ENCODE measurements around the gene ASNSD1. TPM values are rescaled to one million over a fixed set of nuclear protein-coding genes. Genes with fewer than 3 reads are reported as not detected.
"Not testable (repeated sequence)": the region's sequence is repeated elsewhere in the genome, so short reads cannot be mapped to it uniquely, and the experiment has no call there.

The ASNSD1 gene
- total RNA-seq, 2 experiments from 2014 or later = 50.9 to 58.4 TPM

GRCh38 chr2:189685540-189686229, 24.4 kb downstream of the ASNSD1 start:
- Mint-ChIP-seq H3K4me1 (peaks cover 25% of the 10 kb centered on the region), H3K27ac (no peak overlapping the region), H3K36me3 (ENCODE audit: low read depth) (peaks cover 4% of the 10 kb centered on the region), H3K9me3 (ENCODE audit: low read depth) (no peaks in the 10 kb centered on the region), H3K4me3 (no peak overlapping the region), H3K27me3 (no peaks in the 10 kb centered on the region)
- POLR2A ChIA-PET = no interaction called here
- intact Hi-C loops (cut with DNase I, micrococcal nuclease) = no loop called here
- DNase-seq = no peak
- ATAC-seq = no peak
- CTCF ChIA-PET = interaction anchor here (0.8 to 0.9 kb wide), 2 partner anchors 10 to 27 kb away, joined by 3 to 4 read pairs; no protein-coding TSS in a partner anchor

- DNase-seq; intact Hi-C loops (cut with DNase I, micrococcal nuclease); H3K27me3 Mint-ChIP-seq; H3K9me3 Mint-ChIP-seq (ENCODE audit: low read depth); ATAC-seq; H3K4me3 Mint-ChIP-seq; H3K36me3 Mint-ChIP-seq (ENCODE audit: low read depth); H3K27ac Mint-ChIP-seq; POLR2A ChIA-PET: not testable (repeated sequence)
- CTCF ChIA-PET = interaction anchor here (0.6 to 1.7 kb wide), 2 partner anchors 14 to 16 kb away, joined by 3 to 4 read pairs; partner anchors contain the start of gene ANKAR
- peaks cover 18% of the 10 kb centered on the region for H3K4me1 Mint-ChIP-seq
Observed at GRCh38 chr2:189687796-189688195, 26.5 kb downstream of the ASNSD1 start.

GRCh38 chr2:189696223-189696622, 35.0 kb downstream of the ASNSD1 start:
- ATAC-seq (no peak), DNase-seq (no peak)
- no peak overlapping the region for H3K27ac Mint-ChIP-seq
- ChIA-PET POLR2A (no interaction called here), CTCF (interaction anchor here (0.6 to 5.0 kb wide), 11 partner anchors 9 to 820 kb away, joined by 3 to 61 read pairs (median 4); partner anchors contain the start of genes ANKAR, ASNSD1 and SLC40A1)
- peaks cover 3% of the 10 kb centered on the region for H3K36me3 Mint-ChIP-seq (ENCODE audit: low read depth)
- H3K27me3 Mint-ChIP-seq = no peaks in the 10 kb centered on the region
- intact Hi-C loops (cut with DNase I, micrococcal nuclease) = no loop called here
- no peak overlapping the region for H3K4me3 Mint-ChIP-seq
- H3K9me3 Mint-ChIP-seq (ENCODE audit: low read depth) = no peaks in the 10 kb centered on the region
- H3K4me1 Mint-ChIP-seq = peaks cover 3% of the 10 kb centered on the region

GRCh38 chr2:189698020-189698887, 37.0 kb downstream of the ASNSD1 start:
- ATAC-seq (peak; percentile 72), DNase-seq (peak; percentile 40)
- no peak overlapping the region for H3K4me3 Mint-ChIP-seq
- peaks cover 3% of the 10 kb centered on the region for H3K36me3 Mint-ChIP-seq (ENCODE audit: low read depth)
- H3K27ac Mint-ChIP-seq = no peak overlapping the region
- POLR2A ChIA-PET = no interaction called here
- CTCF ChIA-PET = interaction anchor here (0.6 to 3.7 kb wide), 10 partner anchors 10 to 374 kb away, joined by 3 to 51 read pairs (median 5); partner anchors contain the start of genes ANKAR, ASNSD1 and OSGEPL1
- peaks cover 3% of the 10 kb centered on the region for H3K4me1 Mint-ChIP-seq
- intact Hi-C loops (cut with DNase I, micrococcal nuclease) = loop anchor here (1.0 to 2.0 kb wide), 3 partner anchors 23 to 37 kb away; partner anchors contain the start of genes ANKAR (in 2 of the 2) and ASNSD1 (in 2 of the 2)
- no peaks in the 10 kb centered on the region for H3K27me3 Mint-ChIP-seq
- H3K9me3 Mint-ChIP-seq (ENCODE audit: low read depth) = no peaks in the 10 kb centered on the region

- no peak overlapping the region for H3K27ac Mint-ChIP-seq
- ChIA-PET CTCF (interaction anchor here (3.7 kb wide), 1 partner anchor 40 kb away, joined by 51 read pairs; the partner anchor contains the start of gene ASNSD1), POLR2A (no interaction called here)
- H3K36me3 Mint-ChIP-seq (ENCODE audit: low read depth) = no peaks in the 10 kb centered on the region
- peaks cover 3% of the 10 kb centered on the region for H3K4me1 Mint-ChIP-seq
- H3K4me3 Mint-ChIP-seq = no peak overlapping the region
- DNase-seq (no peak), ATAC-seq (no peak)
- no peaks in the 10 kb centered on the region for H3K27me3 Mint-ChIP-seq
- intact Hi-C loops (cut with DNase I, micrococcal nuclease) = no loop called here
- H3K9me3 Mint-ChIP-seq (ENCODE audit: low read depth) = no peaks in the 10 kb centered on the region
Observed at GRCh38 chr2:189700681-189701080, 39.4 kb downstream of the ASNSD1 start.

GRCh38 chr2:189702071-189702470, 40.8 kb downstream of the ASNSD1 start:
- Mint-ChIP-seq H3K27me3 (no peaks in the 10 kb centered on the region), H3K27ac (no peak overlapping the region), H3K36me3 (ENCODE audit: low read depth) (peaks cover 2% of the 10 kb centered on the region), H3K4me3 (no peak overlapping the region), H3K9me3 (ENCODE audit: low read depth) (no peaks in the 10 kb centered on the region), H3K4me1 (peaks cover 3% of the 10 kb centered on the region)
- CTCF ChIA-PET = interaction anchor here (0.5 to 3.7 kb wide), 8 partner anchors 9 to 528 kb away, joined by 3 to 51 read pairs (median 4); partner anchors contain the start of genes ANKAR and ASNSD1
- POLR2A ChIA-PET = no interaction called here
- ATAC-seq = no peak
- intact Hi-C loops (cut with DNase I, micrococcal nuclease) = no loop called here
- no peak for DNase-seq

GRCh38 chr2:189709501-189710221, 48.4 kb downstream of the ASNSD1 start:
- intact Hi-C loops (cut with DNase I, micrococcal nuclease) = no loop called here
- no peak overlapping the region for H3K4me3 Mint-ChIP-seq
- H3K9me3 Mint-ChIP-seq (ENCODE audit: low read depth) = peaks cover 9% of the 10 kb centered on the region
- no peak for ATAC-seq
- POLR2A ChIA-PET = no interaction called here
- H3K27me3 Mint-ChIP-seq = no peaks in the 10 kb centered on the region
- DNase-seq = no peak
- CTCF ChIA-PET = interaction anchor here (1.5 kb wide), 2 partner anchors 11 to 24 kb away, joined by 3 to 4 read pairs; no protein-coding TSS in a partner anchor
- H3K27ac Mint-ChIP-seq = no peak overlapping the region
- H3K36me3 Mint-ChIP-seq (ENCODE audit: low read depth) = peaks cover 2% of the 10 kb centered on the region
- H3K4me1 Mint-ChIP-seq = no peaks in the 10 kb centered on the region

GRCh38 chr2:189717593-189717992, 56.3 kb downstream of the ASNSD1 start:
- POLR2A ChIA-PET; CTCF ChIA-PET; DNase-seq; H3K27ac Mint-ChIP-seq; H3K4me3 Mint-ChIP-seq; intact Hi-C loops (cut with DNase I, micrococcal nuclease); ATAC-seq; H3K36me3 Mint-ChIP-seq (ENCODE audit: low read depth); H3K4me1 Mint-ChIP-seq; H3K27me3 Mint-ChIP-seq: not testable (repeated sequence)
- H3K9me3 Mint-ChIP-seq (ENCODE audit: low read depth) = peaks cover 18% of the 10 kb centered on the region

- CTCF ChIA-PET = interaction anchor here (0.8 to 1.1 kb wide), 2 partner anchors 8 to 18 kb away, joined by 3 to 4 read pairs; no protein-coding TSS in a partner anchor
- DNase-seq = no peak
Observed at GRCh38 chr2:189719571-189719970, 58.3 kb downstream of the ASNSD1 start.

More at GRCh38 chr2:189719571-189719970, 58.3 kb downstream of the ASNSD1 start:
- POLR2A ChIA-PET = no interaction called here
- Mint-ChIP-seq H3K36me3 (ENCODE audit: low read depth) (peaks cover 2% of the 10 kb centered on the region), H3K27ac (no peak overlapping the region), H3K4me1 (peaks cover 15% of the 10 kb centered on the region), H3K27me3 (no peaks in the 10 kb centered on the region), H3K9me3 (ENCODE audit: low read depth) (peaks cover 9% of the 10 kb centered on the region), H3K4me3 (no peak overlapping the region)
- intact Hi-C loops (cut with DNase I, micrococcal nuclease) = no loop called here
- ATAC-seq = no peak

Measured in activated CD4-positive, alpha-beta T cell treated with anti-CD3 and anti-CD28 coated beads for 36 hours (primary cell).